Measurements from ENCODE around the gene RBFOX2.

RBFOX2 gene

DNA sequence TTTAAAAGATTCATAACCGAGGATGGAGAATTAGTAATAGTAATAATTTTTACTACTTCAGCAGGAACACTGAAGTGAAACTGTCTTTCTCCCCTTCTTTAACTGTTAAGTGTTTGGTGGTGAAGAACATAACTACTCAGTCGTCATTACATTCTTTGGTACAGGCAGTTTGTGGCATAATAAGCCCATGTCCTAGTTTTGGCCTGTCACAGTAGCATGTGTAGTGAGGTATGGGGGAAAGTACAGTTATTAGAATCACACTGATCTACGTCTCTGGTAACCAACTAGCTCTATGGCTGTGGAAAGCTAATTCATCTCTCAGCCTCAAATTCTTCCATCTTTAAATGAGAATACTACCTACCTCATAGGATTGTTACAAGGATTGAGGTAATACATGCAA, 71.8 kb downstream of the RBFOX2 start:
- TF ChIP-seq, protein P1, sequence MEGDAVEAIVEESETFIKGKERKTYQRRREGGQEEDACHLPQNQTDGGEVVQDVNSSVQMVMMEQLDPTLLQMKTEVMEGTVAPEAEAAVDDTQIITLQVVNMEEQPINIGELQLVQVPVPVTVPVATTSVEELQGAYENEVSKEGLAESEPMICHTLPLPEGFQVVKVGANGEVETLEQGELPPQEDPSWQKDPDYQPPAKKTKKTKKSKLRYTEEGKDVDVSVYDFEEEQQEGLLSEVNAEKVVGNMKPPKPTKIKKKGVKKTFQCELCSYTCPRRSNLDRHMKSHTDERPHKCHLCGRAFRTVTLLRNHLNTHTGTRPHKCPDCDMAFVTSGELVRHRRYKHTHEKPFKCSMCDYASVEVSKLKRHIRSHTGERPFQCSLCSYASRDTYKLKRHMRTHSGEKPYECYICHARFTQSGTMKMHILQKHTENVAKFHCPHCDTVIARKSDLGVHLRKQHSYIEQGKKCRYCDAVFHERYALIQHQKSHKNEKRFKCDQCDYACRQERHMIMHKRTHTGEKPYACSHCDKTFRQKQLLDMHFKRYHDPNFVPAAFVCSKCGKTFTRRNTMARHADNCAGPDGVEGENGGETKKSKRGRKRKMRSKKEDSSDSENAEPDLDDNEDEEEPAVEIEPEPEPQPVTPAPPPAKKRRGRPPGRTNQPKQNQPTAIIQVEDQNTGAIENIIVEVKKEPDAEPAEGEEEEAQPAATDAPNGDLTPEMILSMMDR (IDR thresholded peaks at IDR 0.05): no peak
- H3K9me3 ChIP-seq: no peaks in the 10 kb centered on the region
- H3K27me3 ChIP-seq: no peaks in the 10 kb centered on the region
- no peak overlapping the region for H3K4me3 ChIP-seq
- intact Hi-C loops (cut with DNase I; ENCODE audit: low total_unique reads): no loop called here
- H3K4me1 ChIP-seq: peaks cover 0 to 25% (median 13%) of the 10 kb centered on the region in 4 donors
- DNase-seq: no peak
- H3K27ac ChIP-seq: no peak overlapping the region
- H3K36me3 ChIP-seq: no peaks in the 10 kb centered on the region

DNA sequence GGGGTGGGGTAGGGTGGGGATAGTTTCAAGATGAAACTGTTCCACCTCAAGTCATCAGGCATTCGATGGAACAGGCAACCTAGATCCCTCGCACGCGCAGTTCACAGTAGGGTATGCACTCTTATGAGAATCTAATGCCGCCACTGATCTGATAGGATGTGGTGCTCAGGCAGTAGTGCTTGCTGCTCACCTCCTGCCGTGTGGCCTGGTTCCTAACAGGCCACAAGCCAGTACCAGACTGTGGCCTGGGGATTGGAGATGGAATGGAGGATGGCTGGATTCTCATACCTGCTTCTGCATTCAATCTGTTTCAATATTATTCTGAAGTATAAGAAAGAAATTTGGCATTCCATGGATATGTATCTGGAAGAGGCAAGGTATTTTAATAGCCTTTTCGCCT, 73.1 kb downstream of the RBFOX2 start:
- intact Hi-C loops (cut with DNase I; ENCODE audit: low total_unique reads): no loop called here
- H3K4me1 ChIP-seq: peaks cover 0 to 12% (median 2%) of the 10 kb centered on the region in 4 donors
- H3K9me3 ChIP-seq: no peaks in the 10 kb centered on the region
- no peaks in the 10 kb centered on the region for H3K27me3 ChIP-seq
- H3K27ac ChIP-seq: no peak overlapping the region
- no peak overlapping the region for H3K4me3 ChIP-seq
- TF ChIP-seq, protein P1 (IDR thresholded peaks at IDR 0.05): no peak
- no peaks in the 10 kb centered on the region for H3K36me3 ChIP-seq
- DNase-seq: no peak

DNA sequence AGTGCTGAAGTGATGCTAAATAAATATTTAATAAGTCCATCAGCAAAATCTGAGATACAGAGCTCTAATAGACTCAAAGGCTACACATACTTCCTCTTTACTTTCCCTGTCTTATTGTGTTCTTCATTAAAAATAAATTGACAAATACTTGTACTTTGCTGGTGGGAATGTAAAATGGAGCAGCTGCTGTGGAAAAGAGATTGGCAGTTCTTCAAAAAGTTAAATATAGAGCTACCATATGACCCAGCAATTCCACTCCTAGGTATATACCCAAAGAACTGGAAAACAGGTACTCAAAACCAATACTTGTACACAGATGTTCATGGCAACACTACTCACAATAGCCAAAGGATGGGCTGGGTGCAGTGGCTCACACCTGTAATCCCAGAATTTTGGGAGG, 76.0 kb downstream of the RBFOX2 start:
- Histone ChIP-seq H3K9me3 (no peaks in the 10 kb centered on the region), H3K27ac (no peak overlapping the region), H3K4me3 (no peak overlapping the region), H3K27me3 (no peaks in the 10 kb centered on the region), H3K36me3 (no peaks in the 10 kb centered on the region), H3K4me1 (no peaks in the 10 kb centered on the region)
- TF ChIP-seq, protein P1 (IDR thresholded peaks at IDR 0.05): no peak
- intact Hi-C loops (cut with DNase I; ENCODE audit: low total_unique reads): no loop called here
- no peak for DNase-seq

DNA sequence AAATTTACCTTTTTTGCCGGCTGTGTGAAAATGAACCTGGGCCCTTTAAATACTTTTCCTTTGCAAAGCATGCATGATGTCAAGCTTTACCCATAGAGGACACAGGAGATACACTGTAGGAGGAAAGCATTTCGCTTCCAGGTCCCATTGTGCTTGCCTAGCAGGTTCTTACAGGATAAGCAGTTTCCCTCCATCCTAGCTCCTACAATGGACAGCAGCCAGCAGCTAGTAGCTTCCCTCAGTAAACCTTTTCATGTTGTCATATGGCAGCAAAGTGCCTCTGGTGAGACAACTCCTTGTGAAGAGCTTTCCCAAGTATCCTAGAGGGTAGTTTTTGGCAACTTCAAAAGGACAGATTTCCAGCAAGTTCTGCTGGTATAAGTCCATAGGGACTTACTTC, 78.4 kb downstream of the RBFOX2 start:
- Histone ChIP-seq H3K4me1 (no peaks in the 10 kb centered on the region), H3K36me3 (no peaks in the 10 kb centered on the region), H3K27ac (no peak overlapping the region), H3K9me3 (no peaks in the 10 kb centered on the region), H3K4me3 (no peak overlapping the region), H3K27me3 (no peaks in the 10 kb centered on the region)
- DNase-seq: no peak
- TF ChIP-seq, protein P1 (IDR thresholded peaks at IDR 0.05): no peak
- intact Hi-C loops (cut with DNase I; ENCODE audit: low total_unique reads): no loop called here

DNA sequence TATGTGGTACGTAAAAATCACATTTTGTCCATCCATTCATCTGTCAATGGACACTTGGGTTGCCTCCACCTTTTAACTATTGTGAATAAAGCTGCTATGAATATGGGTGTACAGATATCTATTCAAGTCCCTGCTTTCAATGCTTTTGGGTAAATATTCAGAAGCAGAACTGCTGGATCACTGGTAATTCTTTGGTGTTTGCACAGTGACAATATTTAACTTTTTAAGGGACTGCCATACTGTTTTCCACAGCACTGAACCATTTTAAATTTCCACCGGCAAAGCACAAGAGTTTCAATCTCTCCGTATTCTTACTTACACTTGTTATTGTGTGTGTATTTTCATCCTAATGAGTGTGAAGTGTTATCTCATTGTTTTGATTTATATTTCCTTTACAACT, 79.4 kb downstream of the RBFOX2 start:
- H3K27ac ChIP-seq: no peak overlapping the region
- no peak overlapping the region for H3K4me3 ChIP-seq
- DNase-seq: no peak
- intact Hi-C loops (cut with DNase I; ENCODE audit: low total_unique reads): no loop called here
- no peaks in the 10 kb centered on the region for H3K36me3 ChIP-seq
- TF ChIP-seq, protein P1 (IDR thresholded peaks at IDR 0.05): no peak
- H3K27me3 ChIP-seq: no peaks in the 10 kb centered on the region
- H3K4me1 ChIP-seq: no peaks in the 10 kb centered on the region
- H3K9me3 ChIP-seq: no peaks in the 10 kb centered on the region

DNA sequence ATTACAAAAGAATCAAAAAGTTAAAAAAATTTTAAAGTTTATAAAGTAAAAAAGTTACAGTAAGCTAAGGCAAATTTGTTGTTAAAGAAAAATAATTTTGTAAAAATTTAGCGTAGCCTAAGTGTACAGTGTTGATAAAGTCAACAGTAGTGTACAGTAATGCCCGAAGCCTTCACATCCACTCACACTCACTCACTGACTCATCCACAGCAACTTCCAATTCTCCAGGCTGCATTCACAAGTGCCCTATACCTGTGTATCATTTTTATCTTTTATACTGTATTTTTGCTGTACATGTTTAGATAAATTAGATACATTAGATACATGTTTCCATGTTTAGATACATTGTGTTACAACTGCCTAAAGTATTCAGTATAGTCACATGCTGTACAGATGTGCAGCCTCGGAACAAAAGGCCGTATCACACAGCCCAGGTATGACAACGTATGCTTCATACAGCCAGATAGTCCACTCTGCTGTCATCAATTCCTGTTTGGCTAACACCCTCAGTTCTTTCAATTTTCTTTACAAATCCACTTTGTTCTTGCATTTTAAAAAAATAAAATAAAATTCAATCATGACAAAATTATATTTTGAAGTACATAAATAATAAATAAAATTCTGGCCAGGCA, 80.7 kb downstream of the RBFOX2 start:
- Histone ChIP-seq H3K36me3 (no peaks in the 10 kb centered on the region), H3K4me1 (no peaks in the 10 kb centered on the region), H3K27ac (no peak overlapping the region), H3K4me3 (no peak overlapping the region), H3K27me3 (no peaks in the 10 kb centered on the region), H3K9me3 (no peaks in the 10 kb centered on the region)
- no peak for DNase-seq
- TF ChIP-seq, protein P1 (IDR thresholded peaks at IDR 0.05): no peak
- intact Hi-C loops (cut with DNase I; ENCODE audit: low total_unique reads): no loop called here
